ENCODE data around the gene AXL.

GRCh38 chr19:41214161-41214560 lies 4.9 kb upstream of the AXL start:
- TF ChIP-seq, protein P1, sequence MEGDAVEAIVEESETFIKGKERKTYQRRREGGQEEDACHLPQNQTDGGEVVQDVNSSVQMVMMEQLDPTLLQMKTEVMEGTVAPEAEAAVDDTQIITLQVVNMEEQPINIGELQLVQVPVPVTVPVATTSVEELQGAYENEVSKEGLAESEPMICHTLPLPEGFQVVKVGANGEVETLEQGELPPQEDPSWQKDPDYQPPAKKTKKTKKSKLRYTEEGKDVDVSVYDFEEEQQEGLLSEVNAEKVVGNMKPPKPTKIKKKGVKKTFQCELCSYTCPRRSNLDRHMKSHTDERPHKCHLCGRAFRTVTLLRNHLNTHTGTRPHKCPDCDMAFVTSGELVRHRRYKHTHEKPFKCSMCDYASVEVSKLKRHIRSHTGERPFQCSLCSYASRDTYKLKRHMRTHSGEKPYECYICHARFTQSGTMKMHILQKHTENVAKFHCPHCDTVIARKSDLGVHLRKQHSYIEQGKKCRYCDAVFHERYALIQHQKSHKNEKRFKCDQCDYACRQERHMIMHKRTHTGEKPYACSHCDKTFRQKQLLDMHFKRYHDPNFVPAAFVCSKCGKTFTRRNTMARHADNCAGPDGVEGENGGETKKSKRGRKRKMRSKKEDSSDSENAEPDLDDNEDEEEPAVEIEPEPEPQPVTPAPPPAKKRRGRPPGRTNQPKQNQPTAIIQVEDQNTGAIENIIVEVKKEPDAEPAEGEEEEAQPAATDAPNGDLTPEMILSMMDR (IDR thresholded peaks at IDR 0.05 in 8 of 11, conservative IDR thresholded peaks at IDR 0.05 in 3 of 11): no peak
- TF ChIP-seq POLR2A (IDR thresholded peaks at IDR 0.05) (no peak), POLR2AphosphoS5 (IDR thresholded peaks at IDR 0.05) (no peak)
